SU-DHL-6 (cell line): ENCODE data around the gene CSNK1G2.

Source experiments
- H2AFZ ChIP-seq: fragments of 200-600 bp; sonication (generic); 2 replicates; pipeline ENCODE4 v1.6.1; 2014; ENCODE audit warnings: low read depth, mild to moderate bottlenecking, moderate library complexity, mixed read lengths, antibody characterized with exemption, low read length; ENCODE audit not compliant: severe bottlenecking
- H3F3A ChIP-seq: fragments of 200-600 bp; shearing (Covaris generic); 2 replicates; pipeline ENCODE4 v1.6.0; 2016; ENCODE audit warnings: antibody characterized with exemption, mild to moderate bottlenecking; ENCODE audit not compliant: insufficient read depth
- H3K27ac ChIP-seq: fragments of 200-600 bp; sonication (generic); 2 replicates; pipeline ENCODE4 v1.5.1; 2016; ENCODE audit warnings: low read depth, mild to moderate bottlenecking, low read length, moderate library complexity, mixed read lengths
- H3K27me3 ChIP-seq: fragments of 200-600 bp; sonication (generic), shearing (Covaris generic); 2 replicates; pipeline ENCODE4 v1.6.0; 2014; ENCODE audit warnings: mild to moderate bottlenecking, low read length
- H3K36me3 ChIP-seq: fragments of 200-600 bp; sonication (generic); 2 replicates; pipeline ENCODE4 v1.6.1; 2014; ENCODE audit warnings: mild to moderate bottlenecking, low read length, mixed read lengths
- H3K4me2 ChIP-seq: fragments of 300-600, 200-600 bp; shearing (Covaris generic), sonication (generic); 2 replicates; pipeline ENCODE4 v1.6.0; 2014; ENCODE audit warnings: low read length, low read depth, mild to moderate bottlenecking; ENCODE audit not compliant: poor library complexity, severe bottlenecking
- H3K4me3 ChIP-seq: fragments of 200-600 bp; sonication (generic); 2 replicates; pipeline ENCODE4 v1.5.1; 2014; ENCODE audit warnings: antibody characterized with exemption, low read length, mild to moderate bottlenecking, mixed read lengths; ENCODE audit not compliant: insufficient read depth, poor library complexity, severe bottlenecking
- H3K79me2 ChIP-seq: fragments of 200-600 bp; sonication (generic); 2 replicates; pipeline ENCODE4 v1.6.1; 2014; ENCODE audit warnings: mild to moderate bottlenecking, low read length, moderate library complexity; ENCODE audit not compliant: insufficient read depth
- H3K9ac ChIP-seq: fragments of 200-600 bp; sonication (generic); 2 replicates; pipeline ENCODE4 v1.7.0; 2014; ENCODE audit warnings: mild to moderate bottlenecking, low read length
- H3K9me2 ChIP-seq: fragments of 200-600 bp; sonication (generic); replicated peaks from 2 replicates; pipeline ENCODE4 v1.6.1; 2014; ENCODE audit warnings: low read length; ENCODE audit not compliant: insufficient read depth
- H3K9me3 ChIP-seq: fragments of 200-600 bp; sonication (generic); 2 replicates; pipeline ENCODE4 v1.6.1; 2014; ENCODE audit warnings: low read length, mixed read lengths; ENCODE audit not compliant: insufficient read depth
- H4K20me1 ChIP-seq: fragments of 200-600 bp; sonication (generic); 2 replicates; pipeline ENCODE4 v1.6.1; 2014; ENCODE audit warnings: low read depth, mild to moderate bottlenecking, antibody characterized with exemption, low read length, moderate library complexity, mixed read lengths
- CTCF ChIP-seq: fragments of 200-600 bp; sonication (generic); IDR thresholded peaks from one replicate; pipeline ENCODE4 v1.5.1; 2017; ENCODE audit warnings: antibody characterized with exemption, mild to moderate bottlenecking, low read length, moderate library complexity; ENCODE audit not compliant: insufficient read depth, poor library complexity, severe bottlenecking
- EZH2phosphoT487 ChIP-seq: fragments of 200-600 bp; sonication (generic), shearing (Covaris generic); conservative IDR thresholded peaks from 2 replicates; pipeline ENCODE4 v1.6.1; 2018; ENCODE audit warnings: mild to moderate bottlenecking, antibody characterized with exemption, low read length, moderate library complexity, mixed read lengths

CSNK1G2 gene

DNA sequence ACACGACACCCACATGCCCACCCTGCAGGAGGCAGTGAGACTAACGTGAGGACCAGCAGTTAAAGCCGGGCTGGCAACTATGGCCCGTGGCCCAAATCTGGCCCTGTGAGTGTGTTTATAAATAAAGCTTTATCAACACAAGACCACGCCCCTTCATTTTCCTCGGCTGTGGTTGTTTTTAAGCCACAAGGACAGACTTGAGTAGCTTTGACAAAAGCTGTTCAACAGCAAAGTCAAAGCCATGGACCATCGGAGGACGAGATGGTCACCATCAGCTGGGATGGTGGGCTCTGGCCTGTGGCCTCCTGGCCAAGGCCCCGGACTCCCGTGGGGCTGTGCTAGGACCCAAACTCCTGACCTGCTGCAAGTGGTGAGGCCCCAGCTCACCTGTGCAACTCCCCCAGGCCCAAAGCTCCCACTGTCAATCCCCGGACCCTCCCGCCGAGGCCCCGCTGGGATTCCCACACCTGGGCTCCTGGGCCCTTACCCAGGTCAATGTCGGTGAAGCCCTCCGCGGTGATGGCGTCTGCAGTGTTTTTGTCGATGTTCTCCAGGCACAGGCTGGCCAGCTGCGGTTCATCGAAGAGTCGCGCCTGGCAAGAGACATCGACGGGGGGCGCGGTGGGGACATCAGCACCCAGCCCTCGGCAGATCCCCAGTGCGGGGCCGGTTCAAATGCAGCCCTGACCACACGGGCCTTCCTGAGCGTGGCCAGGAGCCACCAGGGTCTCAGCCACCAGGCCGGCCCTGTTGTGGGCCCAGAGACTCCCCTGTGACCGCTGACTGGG is 49.5 kb downstream of the CSNK1G2 start:
- H3K9me2 ChIP-seq: no peaks in the 10 kb centered on the region
- no peaks in the 10 kb centered on the region for H3K36me3 ChIP-seq
- H3K27ac ChIP-seq: no peak overlapping the region
- no peak overlapping the region for H3K4me3 ChIP-seq
- H3K79me2 ChIP-seq: no peaks in the 10 kb centered on the region
- no peaks in the 10 kb centered on the region for H4K20me1 ChIP-seq
- no peaks in the 10 kb centered on the region for H3K9me3 ChIP-seq
- TF ChIP-seq CTCF (no peak), EZH2phosphoT487 (no peak)
- no peak overlapping the region for H3K9ac ChIP-seq
- no peaks in the 10 kb centered on the region for H3K27me3 ChIP-seq
- H3K4me2 ChIP-seq: no peak overlapping the region
- H3F3A ChIP-seq: no peaks in the 10 kb centered on the region
- no peak overlapping the region for H2AFZ ChIP-seq

GRCh38 chr19:1991018-1991913 is 50.3 kb downstream of the CSNK1G2 start:
- Histone ChIP-seq H3K9me2 (no peaks in the 10 kb centered on the region), H3K4me2 (no peak overlapping the region), H3K27me3 (no peaks in the 10 kb centered on the region), H3K79me2 (no peaks in the 10 kb centered on the region), H3K27ac (no peak overlapping the region), H3K4me3 (no peak overlapping the region), H3K36me3 (peaks cover 2% of the 10 kb centered on the region; the same call in 1 of the 2 replicates), H3K9ac (no peak overlapping the region), H3F3A (peaks cover 7% of the 10 kb centered on the region; the same call in 1 of the 2 replicates), H2AFZ (no peak overlapping the region), H4K20me1 (no peaks in the 10 kb centered on the region), H3K9me3 (no peaks in the 10 kb centered on the region)
- no peak for TF ChIP-seq EZH2phosphoT487
- no peak for TF ChIP-seq CTCF

- Histone ChIP-seq H3F3A (peaks cover 7% of the 10 kb centered on the region; the same call in 1 of the 2 replicates), H3K4me2 (no peak overlapping the region), H3K36me3 (peaks cover 2% of the 10 kb centered on the region; the same call in 1 of the 2 replicates), H3K9ac (no peak overlapping the region), H3K9me3 (no peaks in the 10 kb centered on the region), H3K9me2 (no peaks in the 10 kb centered on the region), H3K27ac (no peak overlapping the region), H4K20me1 (no peaks in the 10 kb centered on the region), H3K4me3 (no peak overlapping the region), H3K27me3 (no peaks in the 10 kb centered on the region), H3K79me2 (no peaks in the 10 kb centered on the region), H2AFZ (no peak overlapping the region)
- TF ChIP-seq EZH2phosphoT487: no peak
- no peak for TF ChIP-seq CTCF
Measured at GRCh38 chr19:1992759-1993260, 51.8 kb downstream of the CSNK1G2 start.
